Peyer's patch (tissue), 4 donors: ENCODE data around the gene CLIP4. TPM values are rescaled to one million over a fixed set of nuclear protein-coding genes. Genes with fewer than 3 reads are reported as not detected.

Experiments used
- DNase-seq, 3 donors: peaks; one replicate each; pipeline ENCODE4 v3.0.0-alpha.2; 2017 to 2019
- H3K27ac ChIP-seq, 4 donors: fragments of 200-600 bp; sonication (generic); one replicate each; pipeline ENCODE4 v1.5.1; 2016 to 2019
- H3K27me3 ChIP-seq, 2 donors: fragments of 200-600 bp; sonication (generic); one replicate each; pipeline ENCODE4 v1.5.1; 2019
- H3K36me3 ChIP-seq, 3 donors: fragments of 200-600 bp; sonication (generic); one replicate each; pipeline ENCODE4 v1.5.1; 2016 to 2019
- H3K4me1 ChIP-seq, 4 donors: fragments of 200-600 bp; sonication (generic); one replicate each; pipeline ENCODE4 v1.5.1; 2016 to 2019
- H3K4me3 ChIP-seq, 4 donors: fragments of 200-600 bp; sonication (generic); 1 replicate in 3 of 4; 2 replicates in 1 of 4; pipeline ENCODE4 v1.5.1; 2016 to 2019; ENCODE audit warnings: mild to moderate bottlenecking in 1 of 4
- H3K9me3 ChIP-seq, 4 donors: fragments of 200-600 bp; sonication (generic); one replicate each; pipeline ENCODE4 v1.5.1; 2016 to 2019; ENCODE audit warnings: mild to moderate bottlenecking in 1 of 4
- POLR2A ChIP-seq, 2 donors: fragments of 450-650 bp; IDR thresholded peaks; one replicate each; pipeline ENCODE4 v1.5.1; 2017; ENCODE audit warnings: antibody characterized with exemption in 2 of 2, mild to moderate bottlenecking in 2 of 2, moderate library complexity in 2 of 2
- total RNA-seq, 4 donors: library from RNA; depleted of rRNA; stranded (reverse); fragments of >200 nt; gene quantifications; one replicate each; pipeline ENCODE4 v1.1.0, GENCODE V29; 2016
- TF ChIP-seq, protein P1 (sequence below), 6 experiments: fragments of 450-650 bp in 4 of 6; fragments of 200-600 bp in 2 of 6; sonication (generic) in 1 of 6; IDR thresholded peaks; one replicate each; pipeline ENCODE4 v1.5.1; 2017 to 2019; ENCODE audit warnings: antibody characterized with exemption in 6 of 6, mild to moderate bottlenecking in 3 of 6, moderate library complexity in 1 of 6

The CLIP4 gene
- total RNA-seq, 4 donors from 2014 or later: 7.0 to 40.4 (median 16.9) TPM

GRCh38 chr2:29113027-29113686, 2.1 kb upstream of the CLIP4 start:
- Histone ChIP-seq H3K27ac (no peak overlapping the region), H3K36me3 (no peaks in the 10 kb centered on the region), H3K4me1 (peaks cover 0 to 5% (median 2%) of the 10 kb centered on the region in 4 donors), H3K27me3 (no peaks in the 10 kb centered on the region), H3K4me3 (no peak overlapping the region), H3K9me3 (no peaks in the 10 kb centered on the region)
- no peak for DNase-seq
- TF ChIP-seq, protein P1, sequence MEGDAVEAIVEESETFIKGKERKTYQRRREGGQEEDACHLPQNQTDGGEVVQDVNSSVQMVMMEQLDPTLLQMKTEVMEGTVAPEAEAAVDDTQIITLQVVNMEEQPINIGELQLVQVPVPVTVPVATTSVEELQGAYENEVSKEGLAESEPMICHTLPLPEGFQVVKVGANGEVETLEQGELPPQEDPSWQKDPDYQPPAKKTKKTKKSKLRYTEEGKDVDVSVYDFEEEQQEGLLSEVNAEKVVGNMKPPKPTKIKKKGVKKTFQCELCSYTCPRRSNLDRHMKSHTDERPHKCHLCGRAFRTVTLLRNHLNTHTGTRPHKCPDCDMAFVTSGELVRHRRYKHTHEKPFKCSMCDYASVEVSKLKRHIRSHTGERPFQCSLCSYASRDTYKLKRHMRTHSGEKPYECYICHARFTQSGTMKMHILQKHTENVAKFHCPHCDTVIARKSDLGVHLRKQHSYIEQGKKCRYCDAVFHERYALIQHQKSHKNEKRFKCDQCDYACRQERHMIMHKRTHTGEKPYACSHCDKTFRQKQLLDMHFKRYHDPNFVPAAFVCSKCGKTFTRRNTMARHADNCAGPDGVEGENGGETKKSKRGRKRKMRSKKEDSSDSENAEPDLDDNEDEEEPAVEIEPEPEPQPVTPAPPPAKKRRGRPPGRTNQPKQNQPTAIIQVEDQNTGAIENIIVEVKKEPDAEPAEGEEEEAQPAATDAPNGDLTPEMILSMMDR (IDR thresholded peaks at IDR 0.05): no peak
- no peak for TF ChIP-seq POLR2A (IDR thresholded peaks at IDR 0.05)

GRCh38 chr2:29113891-29114321, 1.3 kb upstream of the CLIP4 start:
- Histone ChIP-seq H3K27ac (peak overlapping the region in 2 of 4 donors; percentile 88 to 90), H3K36me3 (no peaks in the 10 kb centered on the region), H3K4me1 (peaks cover 0 to 5% (median 2%) of the 10 kb centered on the region in 4 donors), H3K4me3 (no peak overlapping the region), H3K9me3 (no peaks in the 10 kb centered on the region), H3K27me3 (no peaks in the 10 kb centered on the region)
- TF ChIP-seq, protein P1 (IDR thresholded peaks at IDR 0.05): no peak
- no peak for TF ChIP-seq POLR2A (IDR thresholded peaks at IDR 0.05)
- DNase-seq: peak in 1 of 3 donors; percentile 67

GRCh38 chr2:29114586-29114945, 649 bp upstream of the CLIP4 start:
- Histone ChIP-seq H3K4me1 (peaks cover 0 to 5% (median 2%) of the 10 kb centered on the region in 4 donors), H3K4me3 (peak overlapping the region; percentile 65 to 78 (median 70)), H3K9me3 (no peaks in the 10 kb centered on the region), H3K27me3 (no peaks in the 10 kb centered on the region), H3K36me3 (no peaks in the 10 kb centered on the region), H3K27ac (peak overlapping the region; percentile 88 to 95 (median 92))
- no peak for DNase-seq
- no peak for TF ChIP-seq POLR2A (IDR thresholded peaks at IDR 0.05)
- TF ChIP-seq, protein P1 (IDR thresholded peaks at IDR 0.05): no peak

DNA sequence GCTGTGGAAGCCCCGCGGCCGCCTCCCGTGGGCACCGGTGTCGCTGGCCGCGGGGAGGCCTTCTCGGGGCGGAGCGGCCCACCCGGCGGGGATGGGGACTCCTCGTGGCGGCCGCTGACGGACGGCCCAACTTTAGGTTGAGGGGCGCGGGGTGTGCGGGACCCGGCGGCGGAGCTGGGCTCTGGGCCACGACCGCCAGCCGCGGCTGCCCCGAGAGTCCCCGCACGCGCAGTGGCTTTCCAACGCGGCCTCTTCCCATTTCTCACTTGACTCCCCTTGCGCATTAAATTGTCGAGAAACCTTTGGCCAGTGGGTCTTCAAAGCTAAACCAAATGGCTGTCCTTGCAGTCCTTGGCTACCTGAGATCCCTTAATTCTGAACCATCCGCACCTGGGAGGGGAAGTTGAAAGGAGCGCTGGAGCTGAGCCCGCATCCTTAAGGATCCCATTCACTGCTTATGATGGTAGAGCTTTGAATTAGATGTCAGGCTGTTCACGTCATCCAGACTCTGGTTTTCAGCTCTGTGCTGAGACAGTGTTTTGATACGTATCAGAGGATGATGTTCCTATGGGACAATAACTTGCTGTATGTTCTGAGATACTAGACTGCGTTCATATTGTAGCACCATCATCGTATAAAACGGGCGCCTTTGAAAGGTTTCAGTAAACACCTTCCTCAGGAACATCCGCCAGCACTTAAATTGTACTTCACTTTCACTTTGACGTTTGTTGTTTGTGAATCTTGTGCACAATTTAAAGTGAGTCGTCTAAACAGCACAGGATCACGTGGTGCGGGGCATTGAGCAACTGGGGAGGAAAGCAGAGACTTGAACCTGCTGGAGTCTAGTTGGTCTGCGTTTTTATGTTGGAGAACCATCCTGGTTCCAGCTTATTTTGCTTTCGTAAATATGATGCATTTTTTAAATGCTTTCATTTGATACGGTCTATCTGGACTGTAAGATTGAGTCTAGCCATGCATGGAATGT, 874 bp downstream of the CLIP4 start:
- Histone ChIP-seq H3K4me1 (peaks cover 0 to 5% (median 2%) of the 10 kb centered on the region in 4 donors), H3K4me3 (peak overlapping the region; percentile 65 to 78 (median 70))
- TF ChIP-seq, protein P1 (IDR thresholded peaks at IDR 0.05): no peak
- no peak for TF ChIP-seq POLR2A (IDR thresholded peaks at IDR 0.05)

DNA sequence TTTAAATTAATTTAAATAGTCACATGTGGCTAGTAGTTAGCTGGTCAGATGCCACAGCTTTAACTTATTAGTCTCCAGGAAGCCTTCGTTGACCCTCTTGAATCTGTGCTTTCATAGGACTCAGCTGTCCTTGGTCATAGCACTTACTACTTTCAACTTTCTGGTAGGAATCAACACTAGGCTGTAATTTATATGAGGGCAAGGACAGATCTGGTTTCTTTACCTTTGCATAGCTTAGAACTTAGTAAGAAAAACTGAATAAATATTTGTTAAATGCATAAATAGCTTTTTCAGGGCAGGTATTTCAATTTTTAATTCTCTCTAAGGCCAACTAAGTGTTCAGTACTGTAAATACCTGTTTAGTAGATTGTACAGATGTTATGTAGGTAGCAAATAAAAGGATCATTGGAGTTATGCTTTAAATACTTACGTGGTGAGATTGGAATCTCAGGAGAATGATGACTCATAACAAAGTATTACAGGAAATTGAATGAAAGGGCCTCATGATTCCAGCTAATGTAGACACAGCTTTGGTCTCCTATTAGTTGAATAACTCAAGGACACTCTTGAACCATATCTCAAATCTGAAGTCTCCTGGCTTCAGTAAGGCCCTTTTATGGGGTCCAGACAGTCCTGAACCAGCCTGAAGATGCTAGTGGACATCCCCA, 2.6 kb downstream of the CLIP4 start:
- no peak for DNase-seq
- H3K27ac ChIP-seq: no peak overlapping the region
- peaks cover 0 to 5% (median 2%) of the 10 kb centered on the region in 4 donors for H3K4me1 ChIP-seq
- no peak overlapping the region for H3K4me3 ChIP-seq
- no peaks in the 10 kb centered on the region for H3K9me3 ChIP-seq
- no peak for TF ChIP-seq POLR2A (IDR thresholded peaks at IDR 0.05)
- TF ChIP-seq, protein P1 (IDR thresholded peaks at IDR 0.05): no peak
- no peaks in the 10 kb centered on the region for H3K27me3 ChIP-seq
- H3K36me3 ChIP-seq: no peaks in the 10 kb centered on the region

More for the DNA sequence above, 874 bp downstream of the CLIP4 start:
- Histone ChIP-seq H3K27me3 (no peaks in the 10 kb centered on the region), H3K36me3 (no peaks in the 10 kb centered on the region), H3K9me3 (no peaks in the 10 kb centered on the region), H3K27ac (peak overlapping the region; percentile 88 to 95 (median 92))
- DNase-seq: peak in 2 of 3 donors; percentile 86 to 89
